Measurements from ENCODE around the gene OTUB1. TPM values are rescaled to one million over a fixed set of nuclear protein-coding genes. Genes with fewer than 3 reads are reported as not detected.

OTUB1 gene
- polyA plus RNA-seq, 2 donors: 54.6 to 91.5 TPM

GRCh38 chr11:64020976-64021756 is 34.9 kb downstream of the OTUB1 start:
- Histone ChIP-seq H3K4me1 (ENCODE audit: control insufficient read depth in 2 of 2, insufficient read depth in 2 of 2, low read length in 1 of 2) (peaks cover 0 to 5% of the 10 kb centered on the region in 2 donors), H3K36me3 (ENCODE audit: control insufficient read depth in 2 of 2, insufficient read depth in 2 of 2, low read length in 1 of 2) (no peaks in the 10 kb centered on the region)

DNA sequence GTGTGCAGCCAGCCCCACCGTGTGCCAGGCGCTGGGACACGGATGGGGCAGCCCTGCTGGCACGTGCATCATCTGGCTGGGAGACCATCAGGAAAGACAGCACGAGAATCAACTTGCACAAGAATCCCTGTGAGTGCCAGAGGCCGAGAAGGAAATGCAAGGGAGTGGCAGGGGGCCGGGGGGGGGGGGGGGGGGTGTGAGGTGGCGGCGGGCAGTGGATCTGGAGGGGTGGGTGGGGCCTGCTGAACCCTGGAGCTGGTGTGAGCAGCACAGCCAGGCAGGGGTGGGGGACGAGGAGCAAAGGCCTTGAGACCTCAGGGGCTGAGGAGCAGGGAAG is 35.5 kb downstream of the OTUB1 start:
- Histone ChIP-seq H3K9me3 (ENCODE audit: control insufficient read depth in 2 of 2, insufficient read depth in 1 of 2, low read depth in 1 of 2, low read length in 1 of 2) (no peaks in the 10 kb centered on the region), H3K4me3 (ENCODE audit: low read depth in 1 of 2, low read length in 2 of 2) (no peak overlapping the region), H3K27ac (ENCODE audit: low read depth in 2 of 2, low read length in 1 of 2) (no peak overlapping the region), H3K4me1 (ENCODE audit: control insufficient read depth in 2 of 2, insufficient read depth in 2 of 2, low read length in 1 of 2) (peaks cover 0 to 5% of the 10 kb centered on the region in 2 donors), H3K36me3 (ENCODE audit: control insufficient read depth in 2 of 2, insufficient read depth in 2 of 2, low read length in 1 of 2) (no peaks in the 10 kb centered on the region), H3K27me3 (ENCODE audit: control insufficient read depth in 1 of 2, insufficient read depth in 2 of 2, low read length in 2 of 2) (no peaks in the 10 kb centered on the region)
- 27 to 54% methylated on average over 7 to 10 of the region's 10 CpGs for WGBS, 2 donors

More at GRCh38 chr11:64020976-64021756, 34.9 kb downstream of the OTUB1 start:
- 65 to 67% methylated on average over 20 to 22 of the region's 22 CpGs for WGBS, 2 donors
- H3K9me3 ChIP-seq (ENCODE audit: control insufficient read depth in 2 of 2, insufficient read depth in 1 of 2, low read depth in 1 of 2, low read length in 1 of 2): no peaks in the 10 kb centered on the region
- no peaks in the 10 kb centered on the region for H3K27me3 ChIP-seq (ENCODE audit: control insufficient read depth in 1 of 2, insufficient read depth in 2 of 2, low read length in 2 of 2)
- H3K27ac ChIP-seq (ENCODE audit: low read depth in 2 of 2, low read length in 1 of 2): no peak overlapping the region
- no peak overlapping the region for H3K4me3 ChIP-seq (ENCODE audit: low read depth in 1 of 2, low read length in 2 of 2)

DNA sequence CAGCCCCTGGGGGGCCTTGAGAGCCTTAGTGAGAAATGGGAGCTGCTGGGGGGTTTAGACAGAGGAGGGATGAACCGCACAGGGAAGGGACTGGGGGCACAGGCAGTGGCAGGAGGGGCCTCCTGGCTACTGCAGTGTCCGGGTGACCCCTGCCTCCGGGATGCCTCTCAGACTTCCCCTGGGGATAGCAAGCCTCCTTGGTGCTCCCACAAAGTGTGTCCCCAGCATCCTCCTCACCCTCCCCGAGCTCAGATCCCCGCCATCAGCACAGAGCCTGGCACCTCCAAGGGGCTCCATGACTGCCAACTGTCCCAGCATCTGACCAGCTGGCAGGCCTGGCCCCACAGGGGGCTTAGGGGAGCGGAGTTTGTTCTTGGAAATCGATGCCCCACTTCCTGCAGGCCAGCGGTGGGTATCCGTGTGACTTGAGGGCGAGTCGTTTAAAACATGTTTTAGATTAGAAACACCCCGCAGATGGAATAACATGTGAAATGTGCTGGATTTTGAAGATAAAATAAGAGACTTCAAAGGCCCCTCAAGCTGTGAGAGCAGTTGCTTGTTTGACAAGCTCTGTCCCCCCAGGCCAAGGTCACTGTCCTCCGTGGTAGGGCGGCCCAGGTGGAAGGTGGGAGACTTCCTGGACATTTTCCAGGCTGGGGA is 36.0 kb downstream of the OTUB1 start:
- no peaks in the 10 kb centered on the region for H3K9me3 ChIP-seq (ENCODE audit: control insufficient read depth in 2 of 2, insufficient read depth in 1 of 2, low read depth in 1 of 2, low read length in 1 of 2)
- no peaks in the 10 kb centered on the region for H3K27me3 ChIP-seq (ENCODE audit: control insufficient read depth in 1 of 2, insufficient read depth in 2 of 2, low read length in 2 of 2)
- H3K4me1 ChIP-seq (ENCODE audit: control insufficient read depth in 2 of 2, insufficient read depth in 2 of 2, low read length in 1 of 2): peaks cover 0 to 5% of the 10 kb centered on the region in 2 donors
- no peak overlapping the region for H3K4me3 ChIP-seq (ENCODE audit: low read depth in 1 of 2, low read length in 2 of 2)
- 70 to 81% methylated on average over 14 of the region's 14 CpGs for WGBS, 2 donors
- no peak overlapping the region for H3K27ac ChIP-seq (ENCODE audit: low read depth in 2 of 2, low read length in 1 of 2)
- H3K36me3 ChIP-seq (ENCODE audit: control insufficient read depth in 2 of 2, insufficient read depth in 2 of 2, low read length in 1 of 2): no peaks in the 10 kb centered on the region

DNA sequence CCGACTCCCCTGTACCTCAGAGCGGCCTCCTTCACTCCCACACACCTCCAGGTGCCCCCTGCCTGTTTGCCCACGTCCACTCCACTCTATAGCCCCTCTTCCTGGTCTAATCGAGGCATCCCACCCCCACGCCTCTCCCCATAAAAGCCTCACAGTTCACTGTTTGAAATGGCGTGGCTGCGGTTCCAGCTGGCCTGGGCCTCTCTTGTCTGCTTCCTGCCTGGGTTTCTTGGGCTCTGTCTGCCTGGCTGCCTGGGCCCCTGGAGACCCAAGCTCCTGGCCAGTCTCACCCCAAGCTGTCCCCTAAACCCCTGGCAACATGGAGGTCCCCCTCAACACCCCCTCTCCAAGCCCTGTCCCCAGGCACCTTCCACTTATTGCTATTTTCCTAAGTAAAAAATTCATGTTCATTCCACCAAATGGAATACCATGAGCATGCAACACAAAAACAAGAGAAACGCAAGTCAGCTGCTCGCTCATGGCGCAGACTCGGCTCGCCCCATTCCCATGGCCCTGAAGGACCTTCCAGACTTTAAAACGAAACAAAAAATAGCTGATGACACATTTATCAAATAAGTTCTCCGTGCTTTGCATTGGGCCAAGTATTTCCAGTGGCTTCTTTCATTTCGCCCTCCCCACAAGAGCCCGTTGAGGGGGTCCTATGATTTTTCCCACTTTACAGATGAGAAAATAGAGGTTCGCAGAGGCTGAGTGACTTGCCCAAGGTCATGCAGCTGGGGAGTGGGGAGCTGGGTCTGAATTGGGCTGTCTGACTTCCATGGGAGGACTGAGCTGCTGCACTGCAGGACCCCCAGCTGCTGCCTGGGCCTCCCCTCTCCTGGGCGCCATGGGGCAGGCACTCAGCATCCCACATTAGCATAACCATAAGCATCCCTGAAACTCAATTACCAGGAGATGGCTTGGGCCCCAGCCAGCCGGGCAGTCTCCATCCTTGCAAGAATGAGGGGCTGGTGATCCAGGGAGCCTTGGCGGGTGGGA is 37.8 kb downstream of the OTUB1 start:
- Histone ChIP-seq H3K27me3 (ENCODE audit: control insufficient read depth in 1 of 2, insufficient read depth in 2 of 2, low read length in 2 of 2) (no peaks in the 10 kb centered on the region), H3K4me3 (ENCODE audit: low read depth in 1 of 2, low read length in 2 of 2) (no peak overlapping the region), H3K4me1 (ENCODE audit: control insufficient read depth in 2 of 2, insufficient read depth in 2 of 2, low read length in 1 of 2) (peaks cover 3 to 5% of the 10 kb centered on the region in 2 donors), H3K27ac (ENCODE audit: low read depth in 2 of 2, low read length in 1 of 2) (no peak overlapping the region), H3K9me3 (ENCODE audit: control insufficient read depth in 2 of 2, insufficient read depth in 1 of 2, low read depth in 1 of 2, low read length in 1 of 2) (no peaks in the 10 kb centered on the region), H3K36me3 (ENCODE audit: control insufficient read depth in 2 of 2, insufficient read depth in 2 of 2, low read length in 1 of 2) (no peaks in the 10 kb centered on the region)
- WGBS, 2 donors: 86 to 87% methylated on average over 20 of the region's 20 CpGs

- WGBS, 2 donors: 85 to 86% methylated on average over 4 of the region's 4 CpGs
- Histone ChIP-seq H3K9me3 (ENCODE audit: control insufficient read depth in 2 of 2, insufficient read depth in 1 of 2, low read depth in 1 of 2, low read length in 1 of 2) (no peaks in the 10 kb centered on the region), H3K4me1 (ENCODE audit: control insufficient read depth in 2 of 2, insufficient read depth in 2 of 2, low read length in 1 of 2) (peaks cover 3 to 5% of the 10 kb centered on the region in 2 donors), H3K27me3 (ENCODE audit: control insufficient read depth in 1 of 2, insufficient read depth in 2 of 2, low read length in 2 of 2) (no peaks in the 10 kb centered on the region), H3K4me3 (ENCODE audit: low read depth in 1 of 2, low read length in 2 of 2) (no peak overlapping the region), H3K36me3 (ENCODE audit: control insufficient read depth in 2 of 2, insufficient read depth in 2 of 2, low read length in 1 of 2) (no peaks in the 10 kb centered on the region), H3K27ac (ENCODE audit: low read depth in 2 of 2, low read length in 1 of 2) (no peak overlapping the region)
Observed at GRCh38 chr11:64025205-64025604, 39.0 kb downstream of the OTUB1 start.

GRCh38 chr11:64026575-64027205 is 40.5 kb downstream of the OTUB1 start:
- WGBS, 2 donors: 84 to 92% methylated on average over 7 of the region's 7 CpGs
- no peaks in the 10 kb centered on the region for H3K27me3 ChIP-seq (ENCODE audit: control insufficient read depth in 1 of 2, insufficient read depth in 2 of 2, low read length in 2 of 2)
- H3K9me3 ChIP-seq (ENCODE audit: control insufficient read depth in 2 of 2, insufficient read depth in 1 of 2, low read depth in 1 of 2, low read length in 1 of 2): no peaks in the 10 kb centered on the region
- H3K4me3 ChIP-seq (ENCODE audit: low read depth in 1 of 2, low read length in 2 of 2): no peak overlapping the region
- H3K36me3 ChIP-seq (ENCODE audit: control insufficient read depth in 2 of 2, insufficient read depth in 2 of 2, low read length in 1 of 2): no peaks in the 10 kb centered on the region
- no peak overlapping the region for H3K27ac ChIP-seq (ENCODE audit: low read depth in 2 of 2, low read length in 1 of 2)
- peaks cover 0 to 3% of the 10 kb centered on the region in 2 donors for H3K4me1 ChIP-seq (ENCODE audit: control insufficient read depth in 2 of 2, insufficient read depth in 2 of 2, low read length in 1 of 2)

DNA sequence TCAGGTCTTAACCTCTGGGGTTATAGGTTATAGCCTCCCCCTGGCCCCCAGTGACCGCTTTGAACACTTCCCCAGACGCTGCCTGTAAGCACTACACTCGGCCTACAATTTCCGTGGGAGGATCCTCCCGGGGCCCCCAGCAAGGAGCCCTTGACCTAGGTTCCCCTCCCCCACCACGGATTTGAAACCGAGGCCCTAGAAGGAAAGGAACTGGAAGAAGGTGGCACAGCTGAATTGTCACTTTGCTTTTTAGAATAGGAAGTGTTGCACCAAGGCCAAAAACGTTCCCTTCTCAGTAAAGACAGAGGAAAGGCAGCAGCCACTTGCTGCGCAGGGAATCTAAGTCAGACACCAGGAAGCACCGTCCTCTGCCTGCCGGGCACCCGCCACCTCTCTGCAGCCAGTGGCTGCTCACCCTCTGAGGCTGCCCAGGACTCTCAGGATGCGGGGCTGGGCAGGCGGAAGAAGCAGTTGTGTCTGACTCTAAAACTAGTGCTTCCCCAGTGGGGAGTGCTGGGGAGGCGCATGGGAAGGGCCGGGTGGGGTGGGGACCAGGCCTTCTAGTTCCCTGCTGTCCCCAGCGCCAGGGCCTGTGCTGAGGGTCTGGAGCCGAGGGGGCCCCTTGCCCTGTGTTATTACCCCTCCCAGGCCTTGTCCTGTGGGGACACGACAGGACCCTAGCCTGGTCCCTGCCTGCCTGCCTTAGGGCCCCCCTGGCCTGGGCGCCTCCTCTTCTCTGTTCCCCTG is 41.6 kb downstream of the OTUB1 start:
- H3K36me3 ChIP-seq (ENCODE audit: control insufficient read depth in 2 of 2, insufficient read depth in 2 of 2, low read length in 1 of 2): no peaks in the 10 kb centered on the region
- peaks cover 0 to 3% of the 10 kb centered on the region in 2 donors for H3K4me1 ChIP-seq (ENCODE audit: control insufficient read depth in 2 of 2, insufficient read depth in 2 of 2, low read length in 1 of 2)
- no peak overlapping the region for H3K4me3 ChIP-seq (ENCODE audit: low read depth in 1 of 2, low read length in 2 of 2)
- no peaks in the 10 kb centered on the region for H3K9me3 ChIP-seq (ENCODE audit: control insufficient read depth in 2 of 2, insufficient read depth in 1 of 2, low read depth in 1 of 2, low read length in 1 of 2)
- WGBS, 2 donors: 56 to 64% methylated on average over 19 to 20 of the region's 20 CpGs
- no peaks in the 10 kb centered on the region for H3K27me3 ChIP-seq (ENCODE audit: control insufficient read depth in 1 of 2, insufficient read depth in 2 of 2, low read length in 2 of 2)
- no peak overlapping the region for H3K27ac ChIP-seq (ENCODE audit: low read depth in 2 of 2, low read length in 1 of 2)

DNA sequence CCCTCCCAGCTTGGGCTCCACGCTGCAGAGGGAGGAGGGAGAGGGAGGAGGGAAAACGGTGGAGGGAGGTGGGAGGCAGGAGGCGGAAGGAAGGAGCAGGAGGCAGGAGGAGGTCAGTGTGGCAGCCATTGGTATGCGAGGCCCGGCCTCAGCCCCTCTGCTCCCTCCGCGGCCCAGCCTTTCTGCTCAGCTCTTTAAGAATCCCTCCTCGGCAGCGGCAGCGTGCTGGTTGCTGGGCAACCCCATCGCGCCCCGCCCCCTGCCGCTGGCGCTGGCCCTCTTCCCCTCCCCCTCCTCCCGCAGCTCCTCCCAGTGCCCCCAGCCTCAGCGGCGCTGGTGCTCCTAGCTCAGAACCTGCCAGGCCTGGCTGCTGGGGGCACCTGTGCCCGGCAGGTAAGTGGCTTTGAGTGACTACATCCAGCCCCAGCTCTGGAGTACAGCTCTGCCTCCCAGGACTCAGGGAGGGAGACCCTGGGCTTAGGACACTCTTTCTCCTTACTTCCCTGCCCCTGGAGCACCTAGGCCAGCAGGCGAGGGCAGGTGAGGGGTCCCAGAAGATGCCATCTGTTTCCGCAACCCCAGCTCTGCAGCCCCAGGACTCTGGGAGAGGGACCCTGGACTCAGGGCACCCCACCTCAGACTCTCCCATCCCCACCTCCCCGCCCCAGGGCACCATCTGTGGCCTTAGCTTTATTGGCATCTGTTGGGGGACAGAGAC is 42.3 kb downstream of the OTUB1 start:
- H3K9me3 ChIP-seq (ENCODE audit: control insufficient read depth in 2 of 2, insufficient read depth in 1 of 2, low read depth in 1 of 2, low read length in 1 of 2): no peaks in the 10 kb centered on the region
- no peak overlapping the region for H3K27ac ChIP-seq (ENCODE audit: low read depth in 2 of 2, low read length in 1 of 2)
- H3K27me3 ChIP-seq (ENCODE audit: control insufficient read depth in 1 of 2, insufficient read depth in 2 of 2, low read length in 2 of 2): no peaks in the 10 kb centered on the region
- H3K36me3 ChIP-seq (ENCODE audit: control insufficient read depth in 2 of 2, insufficient read depth in 2 of 2, low read length in 1 of 2): no peaks in the 10 kb centered on the region
- peaks cover 0 to 3% of the 10 kb centered on the region in 2 donors for H3K4me1 ChIP-seq (ENCODE audit: control insufficient read depth in 2 of 2, insufficient read depth in 2 of 2, low read length in 1 of 2)
- WGBS, 2 donors: 16 to 37% methylated on average over 13 to 22 of the region's 22 CpGs
- H3K4me3 ChIP-seq (ENCODE audit: low read depth in 1 of 2, low read length in 2 of 2): no peak overlapping the region
